ENCODE measurements around the gene ALG1L2.
"Not testable (repeated sequence)": the region's sequence is repeated elsewhere in the genome, so short reads cannot be mapped to it uniquely, and the experiment has no call there.

The ALG1L2 gene

DNA sequence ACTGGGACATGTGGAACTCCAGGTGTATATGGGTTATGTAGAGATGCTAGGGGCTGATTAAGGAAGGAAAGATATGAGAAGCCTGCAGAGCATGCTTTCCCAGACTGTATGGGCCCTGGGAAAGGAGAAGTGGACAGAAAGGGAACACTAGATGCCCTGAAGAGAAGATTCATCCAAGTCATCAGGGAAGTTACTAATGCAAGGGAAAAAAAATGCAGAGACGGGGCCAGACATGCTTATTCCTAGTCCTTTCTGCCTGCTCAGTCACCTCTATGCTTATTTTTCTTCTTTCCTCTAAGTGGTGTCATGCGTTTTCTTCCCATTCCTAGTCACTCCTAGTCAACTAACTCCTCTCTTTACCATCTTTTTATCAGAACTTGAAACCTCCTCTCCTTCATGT, 43.8 kb downstream of the ALG1L2 start:
- not testable (repeated sequence) for DNase-seq (ENCODE audit: low spot score)

DNA sequence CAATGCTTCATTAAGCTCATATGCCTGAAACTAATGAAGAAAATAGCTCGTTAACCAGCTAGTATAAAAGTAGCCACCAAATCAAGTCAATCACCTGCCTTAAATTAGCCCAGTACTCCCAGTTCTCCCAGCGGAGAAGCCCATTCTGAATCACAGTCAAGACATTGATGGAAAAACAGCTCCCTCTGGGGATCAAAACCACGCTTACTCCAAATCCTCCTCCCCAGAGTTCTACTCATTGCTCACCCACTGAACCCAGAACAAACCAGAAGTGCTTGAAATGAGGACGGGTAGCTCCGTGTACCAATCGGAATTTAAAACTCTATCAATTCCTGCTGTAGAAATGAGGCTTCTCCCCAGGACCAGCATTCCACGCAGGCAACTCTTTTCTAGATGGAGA, 54.7 kb downstream of the ALG1L2 start:
- DNase-seq (ENCODE audit: low spot score), result not testable (repeated sequence)

DNA sequence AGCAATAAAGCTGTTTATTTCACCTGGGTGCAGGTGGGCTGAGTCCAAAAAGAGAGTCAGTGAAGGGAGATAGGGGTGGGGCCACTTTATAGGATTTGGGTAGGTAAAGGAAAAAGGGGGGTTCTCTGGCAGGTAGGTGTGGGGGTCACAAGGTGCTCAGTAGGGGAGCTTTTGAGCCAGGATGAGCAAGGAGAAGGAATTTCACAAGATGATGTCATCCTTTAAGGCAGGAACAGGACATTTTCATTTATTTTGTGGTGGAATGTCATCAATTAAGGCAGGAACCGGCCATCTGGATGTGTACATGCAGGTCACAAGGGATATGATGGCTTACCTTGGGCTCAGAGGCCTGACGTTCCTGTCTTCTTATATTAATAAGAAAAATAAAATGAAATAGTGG, 56.1 kb downstream of the ALG1L2 start:
- DNase-seq (ENCODE audit: low spot score), result not testable (repeated sequence)

DNA sequence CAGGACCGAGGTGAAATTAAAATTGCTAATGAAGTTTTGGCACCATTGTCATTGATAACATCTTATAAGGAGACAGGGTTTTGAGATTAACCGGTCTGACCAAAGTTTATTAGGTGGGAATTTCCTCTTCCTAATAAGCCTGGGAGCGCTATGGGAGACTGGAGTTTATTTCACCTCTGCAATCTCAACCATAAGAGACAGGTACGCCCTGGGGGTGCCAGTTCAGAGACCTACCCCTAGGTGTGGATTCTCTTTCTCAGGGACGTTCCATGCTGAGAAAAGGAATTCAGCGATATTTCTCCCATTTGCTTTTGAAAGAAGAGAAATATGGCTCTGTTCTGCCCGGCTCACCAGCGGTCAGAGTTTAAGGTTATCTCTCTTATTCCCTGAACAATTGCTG, 57.4 kb downstream of the ALG1L2 start:
- DNase-seq (ENCODE audit: low spot score), result not testable (repeated sequence)

DNA sequence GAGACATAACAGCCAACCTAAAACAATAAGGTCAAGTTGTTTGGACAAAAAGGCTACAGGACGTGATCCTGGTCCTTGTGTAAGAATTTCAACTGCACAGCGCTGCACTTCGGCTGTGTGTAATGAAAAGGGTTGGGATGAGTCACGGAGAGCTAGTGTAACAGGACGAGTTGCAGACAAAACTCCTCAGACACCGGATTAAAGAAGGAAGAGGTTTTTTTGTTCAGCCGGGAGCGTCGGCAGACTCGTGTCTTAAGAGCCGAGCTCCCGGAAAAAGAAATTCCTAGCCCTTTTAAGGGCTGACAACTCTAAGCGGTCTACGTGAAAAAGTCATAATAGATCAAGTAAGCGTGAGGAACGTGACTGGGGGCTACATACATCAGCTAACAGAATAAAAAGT, 59.1 kb downstream of the ALG1L2 start:
- DNase-seq (ENCODE audit: low spot score), result not testable (repeated sequence)

DNA sequence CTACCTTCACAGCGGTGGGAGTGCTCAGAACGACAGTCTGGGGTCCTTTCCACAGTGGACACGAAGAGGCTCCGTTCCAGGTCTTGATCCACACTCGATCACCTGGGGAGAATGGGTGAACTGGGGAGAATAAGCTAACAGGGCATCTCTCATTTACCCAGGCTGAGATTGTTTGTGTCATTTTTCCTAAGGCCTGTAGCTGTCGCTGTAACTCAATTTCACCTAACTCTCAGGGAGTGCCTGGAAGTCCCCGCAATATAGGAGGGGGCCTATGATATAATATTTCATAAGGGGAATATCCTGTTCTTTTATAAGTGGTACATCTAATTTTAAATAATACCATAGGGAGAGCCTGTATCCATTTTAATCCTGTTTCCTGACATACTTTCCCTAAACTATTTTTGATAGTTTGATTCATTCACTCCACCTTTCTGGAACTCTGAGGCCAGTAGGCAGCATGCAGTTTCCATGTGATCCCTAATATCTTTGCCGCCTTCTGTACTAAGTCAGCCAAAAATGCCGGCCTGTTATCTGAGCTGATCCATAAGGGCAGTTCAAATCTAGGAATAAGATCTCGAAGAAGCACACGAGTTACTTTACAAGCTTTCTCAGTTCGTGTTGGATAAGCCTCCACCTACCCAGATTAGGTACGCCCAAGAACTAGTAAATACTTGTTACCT, 62.2 kb downstream of the ALG1L2 start:
- not testable (repeated sequence) for DNase-seq (ENCODE audit: low spot score)

DNA sequence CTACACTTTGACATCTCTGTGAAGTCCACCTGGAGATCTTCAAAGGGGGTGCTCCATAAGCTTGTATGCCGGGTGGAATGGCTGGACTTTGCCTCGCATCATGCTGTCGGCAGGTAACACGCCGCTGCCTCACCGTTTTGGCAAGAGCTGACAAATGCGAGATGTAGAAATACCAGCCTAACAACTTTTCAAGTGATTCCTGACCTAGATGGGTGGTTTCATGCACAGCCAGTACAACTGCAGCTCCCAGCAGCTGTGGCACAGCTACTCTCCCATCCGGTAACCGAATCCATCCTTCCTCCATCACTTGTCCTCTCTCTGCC, 62.7 kb downstream of the ALG1L2 start:
- not testable (repeated sequence) for DNase-seq (ENCODE audit: low spot score)

DNA sequence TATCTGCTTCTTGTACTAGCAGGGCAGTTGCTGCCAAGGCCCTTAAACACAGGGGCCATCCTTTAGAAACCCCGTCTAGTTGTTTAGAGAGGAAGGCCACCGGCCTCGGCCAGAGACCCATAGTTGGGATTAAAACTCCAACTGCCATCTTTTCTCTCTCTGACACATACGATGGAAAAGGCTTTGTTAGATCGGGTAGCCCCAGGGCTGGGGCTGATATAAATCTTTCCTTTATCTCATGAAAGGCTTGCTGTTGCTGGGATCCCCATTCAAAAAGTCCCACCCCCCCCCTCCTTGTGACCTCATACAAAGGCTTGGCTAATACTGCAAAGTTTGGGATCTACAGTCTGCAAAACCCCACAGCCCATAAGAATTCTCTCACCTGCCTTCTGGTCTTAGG, 63.8 kb downstream of the ALG1L2 start:
- DNase-seq (ENCODE audit: low spot score), result not testable (repeated sequence)

DNA sequence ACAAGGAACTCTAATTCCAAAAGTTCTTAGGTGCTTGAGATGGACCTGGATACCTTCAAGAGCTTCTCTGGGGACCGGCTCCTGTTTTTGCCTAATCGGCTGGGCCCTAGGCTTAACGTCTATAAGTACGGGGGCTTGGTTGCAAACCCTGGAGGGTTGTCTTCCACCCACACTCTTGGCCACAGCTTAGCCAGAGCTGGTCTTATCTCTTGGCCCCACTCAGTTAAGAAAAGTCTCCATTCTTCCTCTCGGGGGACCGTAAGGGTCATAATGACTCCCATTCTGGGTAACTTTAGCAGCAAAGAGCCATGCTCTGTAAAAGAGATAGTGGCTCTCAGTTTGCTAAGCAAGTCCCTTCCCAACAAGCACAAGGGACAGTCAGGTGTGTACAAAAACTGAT, 64.8 kb downstream of the ALG1L2 start:
- DNase-seq (ENCODE audit: low spot score), result not testable (repeated sequence)
